Posterior vena cava (tissue), 2 donors: ENCODE results near the gene PWWP2B. TPM values are rescaled to one million over a fixed set of nuclear protein-coding genes. Genes with fewer than 3 reads are reported as not detected.
"Not testable (repeated sequence)": the region's sequence is repeated elsewhere in the genome, so short reads cannot be mapped to it uniquely, and the experiment has no call there.

Experiments used
- DNase-seq: peaks from one replicate; pipeline ENCODE4 v3.0.0-alpha.2; 2020; ENCODE audit warnings: low spot score
- intact Hi-C, 2 donors: fragments of 100-400 bp; cut with DNase I; formaldehyde crosslinking; loops; one replicate each; pipeline versions ENCODE4 v1.14.1 to v1.14.2; 2022 to 2023
- total RNA-seq, 2 donors: library from RNA; stranded (reverse); fragmentation: NEBNext Ultra II Directional; extraction: Animal tissue kit (Norgen Biotek cat#: 25700); gene quantifications; one replicate each; pipeline ENCODE4 v1.2.1, GENCODE V29; 2021
- donor health status: DM: yes; HTN: yes; CAD: no.
- donor health status: DM: yes; HTN: yes; CAD: no.

The PWWP2B gene
- total RNA-seq, 2 donors from 2014 or later = 10.4 to 16.1 TPM

DNA sequence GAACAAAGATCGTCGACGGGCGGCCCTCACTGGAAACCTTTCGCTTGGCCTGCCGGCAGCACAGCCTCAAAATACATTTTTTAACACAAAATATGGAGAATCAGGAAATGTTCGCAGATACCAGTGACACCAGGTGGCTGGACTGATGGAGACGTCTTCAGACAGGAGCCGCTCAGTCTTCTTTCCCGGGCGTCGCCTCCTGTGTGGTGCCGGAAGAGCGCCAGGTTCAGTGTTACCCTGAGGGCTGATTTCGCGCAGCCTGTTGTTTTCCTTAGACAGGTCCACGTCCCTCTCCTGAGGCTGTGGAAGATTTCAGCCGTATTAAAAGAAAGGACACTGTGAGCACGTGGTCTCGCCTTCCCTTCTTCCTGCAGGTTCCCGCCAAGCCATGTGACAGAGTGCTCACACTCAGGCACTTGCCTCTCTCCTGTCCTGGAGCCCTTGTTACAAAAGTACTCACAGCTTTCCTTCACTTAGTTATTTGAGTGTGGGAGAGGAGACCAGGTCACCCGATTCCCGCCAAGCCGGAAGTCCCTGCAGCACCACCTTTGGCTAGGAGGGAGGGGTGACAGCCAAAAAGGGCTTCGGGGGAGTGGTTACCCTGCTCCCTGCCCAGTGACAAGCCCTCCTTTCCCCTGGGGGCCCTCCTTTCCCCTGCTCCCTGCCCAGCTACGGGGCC, 21.7 kb upstream of the PWWP2B start:
- DNase-seq = no peak
- intact Hi-C loops = no loop called here

DNA sequence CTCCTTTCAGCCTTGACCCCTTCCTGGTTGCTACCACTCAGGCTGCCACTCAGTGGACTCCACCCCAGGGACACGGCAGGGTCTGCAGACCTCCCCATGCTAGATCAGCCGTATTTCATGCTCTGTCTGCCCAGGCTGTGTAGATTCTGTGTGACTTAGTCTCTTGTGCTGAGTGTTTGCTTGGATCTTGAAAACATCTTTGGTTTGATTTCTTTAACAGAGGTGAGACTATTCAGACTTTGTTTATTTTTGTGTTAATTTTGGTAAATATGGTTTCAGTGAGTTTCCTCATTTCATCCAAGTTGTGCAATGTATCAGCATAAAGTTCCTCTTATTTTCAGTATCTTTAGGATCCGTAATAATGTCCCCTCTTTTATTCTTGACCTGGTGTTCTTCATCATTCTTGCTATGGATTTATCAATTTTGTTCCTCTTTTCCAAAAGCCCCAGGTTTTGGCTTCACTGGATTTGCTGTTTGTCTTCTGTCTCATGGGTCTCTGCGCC, 21.2 kb upstream of the PWWP2B start:
- intact Hi-C loops = no loop called here
- DNase-seq = no peak

DNA sequence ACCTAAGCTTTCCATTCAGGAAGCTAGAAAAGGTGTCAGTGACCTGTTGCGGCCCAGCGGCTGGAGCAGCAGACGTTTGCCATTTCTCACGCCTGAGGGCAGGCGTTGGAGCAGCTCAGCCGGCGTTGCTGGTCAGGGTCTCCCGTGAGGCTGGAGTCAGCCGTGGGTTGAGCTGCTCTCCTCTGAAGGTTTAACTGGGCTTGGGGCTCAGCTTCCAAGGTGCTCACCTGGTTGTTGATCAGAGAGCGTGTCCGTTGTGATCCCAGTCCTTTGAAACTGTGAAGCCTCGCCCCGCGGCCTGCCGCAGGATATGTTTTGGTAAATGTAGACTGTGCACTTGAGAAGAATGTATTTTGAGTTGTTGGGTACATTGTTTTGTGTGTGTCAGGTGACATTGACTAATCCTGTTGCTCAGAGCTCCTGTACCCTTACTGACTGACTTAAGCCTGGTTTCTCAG, 20.6 kb upstream of the PWWP2B start:
- no peak for DNase-seq
- intact Hi-C loops = no loop called here

DNA sequence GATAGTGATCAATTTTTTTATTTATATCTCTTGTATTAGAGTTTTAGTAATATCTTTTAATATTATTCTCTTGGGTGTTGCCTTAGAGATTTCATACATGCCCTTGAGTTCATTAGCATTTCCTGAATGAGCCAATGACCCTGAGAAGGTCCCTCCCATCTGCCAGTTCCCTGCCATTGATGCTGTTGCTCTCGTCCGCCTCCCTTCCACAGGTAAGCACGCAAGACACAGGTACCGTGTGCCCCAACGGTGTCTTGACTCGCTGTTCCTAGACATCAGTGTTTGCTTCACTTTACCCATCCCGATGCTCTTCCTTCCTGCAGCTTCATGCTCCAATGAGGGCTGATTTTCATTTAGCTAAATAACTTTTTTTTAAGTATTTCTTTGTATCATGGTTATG, 19.7 kb upstream of the PWWP2B start:
- DNase-seq = no peak
- intact Hi-C loops = no loop called here

DNA sequence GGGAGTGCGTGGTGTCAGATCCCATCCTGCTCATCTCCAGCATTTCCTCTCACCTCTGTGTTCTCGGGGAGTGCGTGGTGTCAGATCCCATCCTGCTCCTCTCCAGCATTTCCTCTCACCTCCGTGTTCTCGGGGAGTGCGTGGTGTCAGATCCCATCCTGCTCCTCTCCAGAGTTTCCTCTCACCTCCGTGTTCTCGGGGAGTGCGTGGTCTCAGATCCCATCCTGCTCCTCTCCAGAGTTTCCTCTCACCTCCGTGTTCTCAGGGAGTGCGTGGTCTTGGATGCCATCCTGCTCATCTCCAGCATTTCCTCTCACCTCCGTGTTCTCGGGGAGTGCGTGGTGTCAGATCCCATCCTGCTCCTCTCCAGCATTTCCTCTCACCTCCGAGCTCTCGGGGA, 18.0 kb upstream of the PWWP2B start:
- intact Hi-C loops = not testable (repeated sequence)

DNA sequence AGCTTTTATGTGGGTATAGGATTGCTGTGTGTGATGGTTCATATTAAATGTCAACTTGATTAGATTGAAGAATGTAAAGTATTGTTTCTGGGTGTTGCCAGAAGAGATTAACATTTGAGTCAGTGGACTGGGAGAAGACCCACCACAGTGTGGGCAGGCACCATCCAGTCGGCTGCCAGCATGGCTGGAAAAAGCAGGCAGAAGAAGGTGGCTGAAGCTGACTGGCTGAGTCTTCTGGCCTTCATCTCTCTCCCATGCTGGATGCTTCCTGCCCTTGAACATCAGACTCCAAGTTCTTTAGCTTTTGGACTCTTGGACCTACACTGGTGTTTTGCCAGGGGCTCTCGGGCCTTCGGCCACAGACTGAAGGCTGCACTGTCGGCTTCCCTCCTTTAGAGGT, 16.0 kb upstream of the PWWP2B start:
- not testable (repeated sequence) for DNase-seq

More for the DNA sequence above, 18.0 kb upstream of the PWWP2B start:
- not testable (repeated sequence) for DNase-seq

DNA sequence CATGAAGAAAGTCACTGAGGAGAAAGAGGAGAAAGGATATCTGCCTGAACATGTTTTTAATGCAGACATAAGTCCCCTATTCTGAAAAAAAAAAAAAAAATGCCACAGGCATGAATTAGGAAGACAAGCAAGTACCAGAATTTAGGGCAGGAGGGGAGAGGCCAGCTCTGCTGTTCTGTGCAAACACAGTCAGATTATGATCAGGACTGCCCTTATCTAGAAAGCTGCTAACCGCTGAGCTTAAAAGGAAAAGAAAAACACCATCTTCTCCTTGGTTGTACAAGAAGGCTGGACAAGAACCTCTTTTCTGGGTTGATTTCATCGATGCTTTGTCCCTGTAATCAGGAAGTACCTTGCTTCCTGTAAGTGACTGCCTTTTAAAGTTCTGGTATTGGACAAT, 15.3 kb upstream of the PWWP2B start:
- intact Hi-C loops = loop anchor here in 1 of 2 donors (10.0 kb wide), 1 partner anchor 253 kb away; no protein-coding TSS in a partner anchor
- no peak for DNase-seq

More for the DNA sequence above, 16.0 kb upstream of the PWWP2B start:
- intact Hi-C loops = loop anchor here in 1 of 2 donors (10.0 kb wide), 1 partner anchor 254 kb away; no protein-coding TSS in a partner anchor

DNA sequence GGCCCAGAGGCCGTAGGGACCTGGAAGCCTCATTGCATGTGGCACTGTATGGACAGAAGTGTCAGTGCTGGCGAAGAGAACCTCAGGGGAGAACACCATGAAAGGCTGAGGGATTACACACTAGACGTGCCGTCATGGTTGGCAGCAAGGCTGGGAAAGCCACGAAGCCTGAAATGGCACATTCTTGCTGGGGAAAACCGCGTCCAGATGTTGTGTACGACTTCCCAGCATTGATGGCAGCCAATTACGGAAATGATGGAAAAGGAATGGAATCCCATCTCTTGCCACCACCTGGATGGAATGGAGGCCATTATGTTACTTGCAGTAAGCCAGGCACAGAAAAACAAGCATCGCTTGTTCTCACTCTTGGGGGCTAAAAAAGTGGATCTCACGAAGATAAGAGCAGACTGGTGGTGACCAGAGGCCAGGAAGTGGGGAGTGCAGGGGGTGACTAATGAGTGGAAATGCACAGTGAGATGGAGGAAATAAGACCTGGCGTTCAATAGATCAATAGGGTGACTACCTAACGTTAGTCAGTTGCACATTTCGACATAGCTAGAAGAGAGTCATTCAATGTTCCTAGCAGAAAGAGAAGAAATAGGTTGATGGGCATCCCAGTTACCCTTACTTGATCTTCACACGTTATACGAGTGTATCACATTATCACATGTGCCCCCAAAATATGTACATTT, 14.6 kb upstream of the PWWP2B start:
- DNase-seq = no peak
- intact Hi-C loops = loop anchor here in 1 of 2 donors (10.0 kb wide), 1 partner anchor 252 kb away; no protein-coding TSS in a partner anchor

DNA sequence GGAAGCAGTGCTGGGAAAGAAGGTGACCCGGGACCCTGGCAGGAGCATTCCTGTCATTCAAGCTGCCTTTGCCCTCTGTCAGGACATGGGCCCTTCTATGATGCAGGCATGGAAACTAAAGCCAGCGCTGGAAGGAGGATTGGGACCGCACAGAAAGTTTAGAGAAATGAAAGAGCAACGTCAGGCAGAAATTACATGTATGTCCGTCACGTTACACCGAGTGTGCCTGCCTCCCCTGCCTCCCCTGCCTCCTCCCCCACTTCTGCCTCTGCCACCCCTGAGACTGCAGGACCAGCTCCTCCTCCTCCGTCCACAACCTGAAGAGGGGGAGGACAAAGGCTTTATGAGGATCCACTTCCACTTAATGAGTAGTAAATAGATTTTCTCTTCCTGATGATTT, 13.9 kb upstream of the PWWP2B start:
- intact Hi-C loops = loop anchor here in 1 of 2 donors (10.0 kb wide), 1 partner anchor 252 kb away; no protein-coding TSS in a partner anchor
- peak; percentile 24 for DNase-seq

DNA sequence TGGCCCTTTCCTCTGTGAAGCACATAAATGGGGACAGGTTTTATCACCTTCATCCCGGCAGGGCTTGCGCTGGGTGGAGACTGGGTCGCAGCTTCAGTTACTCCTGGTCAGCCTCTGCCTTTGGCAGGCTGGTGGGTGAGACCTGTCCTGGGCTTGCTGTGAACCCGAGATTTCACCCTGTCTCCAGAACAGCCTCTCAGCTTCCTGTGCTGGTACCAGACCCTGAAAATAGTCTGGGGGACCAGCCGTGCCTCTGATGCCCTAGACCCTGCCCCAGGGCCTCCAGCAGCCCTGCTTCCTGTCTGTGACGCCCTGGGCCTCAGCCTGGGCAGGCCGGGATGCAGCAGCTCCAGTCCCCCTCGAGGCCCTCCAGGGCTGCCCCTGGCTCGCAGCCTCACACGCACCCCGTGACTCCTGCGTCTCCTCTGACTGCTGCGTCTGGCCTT, 13.2 kb upstream of the PWWP2B start:
- intact Hi-C loops = loop anchor here in 1 of 2 donors (10.0 kb wide), 1 partner anchor 251 kb away; no protein-coding TSS in a partner anchor
- DNase-seq = peak; percentile 70

DNA sequence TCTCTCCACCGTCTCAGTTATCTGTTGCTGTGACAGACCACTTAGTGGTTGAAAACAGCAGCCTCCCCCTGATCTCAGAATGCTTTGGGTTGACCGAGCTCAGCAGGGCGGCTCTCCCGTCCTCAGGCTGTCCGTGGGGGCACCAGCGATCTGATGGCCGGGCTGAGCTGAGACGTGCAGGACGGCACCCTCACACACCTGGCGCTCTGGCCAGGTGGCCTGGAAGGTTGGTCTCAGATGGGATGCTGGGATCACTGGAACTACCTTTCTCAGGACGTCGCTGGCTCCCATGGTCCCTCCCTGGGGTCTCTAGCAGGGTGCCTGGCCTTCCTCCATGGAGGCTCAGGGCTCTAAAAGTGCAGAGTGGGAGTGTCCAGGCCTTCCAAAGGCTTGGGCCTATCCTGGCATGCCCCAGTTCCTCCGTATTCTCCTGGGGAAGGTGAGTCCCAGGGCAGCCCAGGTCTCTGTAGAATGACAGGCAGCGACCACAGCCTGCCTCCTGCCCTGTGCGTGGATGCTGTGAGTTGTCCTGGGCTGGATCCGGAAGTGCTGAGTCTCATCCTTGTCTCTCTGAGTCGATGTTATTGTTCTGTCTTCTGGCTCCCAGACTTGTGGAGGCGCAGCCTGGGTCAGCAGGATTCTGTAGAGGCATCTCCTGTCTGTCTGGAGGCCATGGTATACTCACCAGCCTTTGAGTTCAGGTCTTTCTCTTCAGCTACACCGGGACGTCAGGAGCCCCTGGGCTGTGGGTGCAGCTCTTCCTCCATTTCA, 12.2 kb upstream of the PWWP2B start:
- intact Hi-C loops = loop anchor here in 1 of 2 donors (10.0 kb wide), 1 partner anchor 250 kb away; no protein-coding TSS in a partner anchor
- peak; percentile 71 for DNase-seq

DNA sequence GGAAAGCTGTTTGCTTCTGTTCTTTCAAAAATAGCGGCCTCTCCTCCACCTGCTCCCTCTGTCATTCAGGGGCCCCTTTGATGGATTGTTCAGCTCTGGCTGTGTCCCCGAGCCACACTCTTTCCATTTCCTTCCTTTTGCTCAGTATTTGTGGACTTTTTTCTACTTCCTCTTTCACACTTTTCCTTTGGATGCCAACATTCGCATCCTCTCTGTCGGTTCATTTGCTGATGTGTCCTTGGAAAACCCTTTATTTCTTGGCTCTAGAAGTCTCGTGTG, 11.7 kb upstream of the PWWP2B start:
- intact Hi-C loops = loop anchor here in 1 of 2 donors (10.0 kb wide), 1 partner anchor 249 kb away; no protein-coding TSS in a partner anchor
- DNase-seq = no peak

DNA sequence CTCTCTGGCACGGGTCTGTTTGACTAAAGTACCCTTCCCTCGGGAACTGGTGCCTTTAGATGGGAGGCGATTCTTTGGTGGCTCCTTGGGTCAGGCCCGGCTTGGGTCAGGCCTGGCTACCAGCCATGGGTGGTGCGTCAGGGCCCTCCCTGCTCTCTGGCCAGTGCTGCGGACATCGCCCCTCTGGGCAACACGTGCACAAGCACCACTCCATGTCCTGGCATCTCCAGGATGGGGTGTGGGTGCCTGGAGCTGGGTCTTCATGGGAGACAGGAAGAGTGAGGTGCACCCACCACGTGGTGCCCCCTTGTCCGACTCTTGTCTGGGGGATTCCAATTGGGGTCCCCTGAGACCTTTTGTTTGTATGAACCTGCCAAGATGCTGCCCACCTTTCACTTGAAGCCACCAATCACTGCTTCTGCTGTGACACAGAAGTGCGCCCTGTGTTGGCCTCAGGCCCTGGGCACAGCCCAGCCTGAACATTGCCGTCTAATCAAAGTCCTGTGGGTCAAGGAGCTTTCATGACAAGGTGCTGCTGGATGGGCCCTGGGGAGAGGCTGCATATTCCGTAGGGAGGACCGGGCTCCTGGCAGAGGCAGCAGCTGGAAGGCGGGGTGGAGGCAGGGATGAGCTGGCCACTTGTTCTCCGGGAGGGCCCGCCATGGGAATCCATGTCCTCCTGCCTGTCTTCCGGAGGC, 11.1 kb upstream of the PWWP2B start:
- DNase-seq = peak; percentile 72
- intact Hi-C loops = loop anchor here in 1 of 2 donors (10.0 kb wide), 1 partner anchor 249 kb away; no protein-coding TSS in a partner anchor

DNA sequence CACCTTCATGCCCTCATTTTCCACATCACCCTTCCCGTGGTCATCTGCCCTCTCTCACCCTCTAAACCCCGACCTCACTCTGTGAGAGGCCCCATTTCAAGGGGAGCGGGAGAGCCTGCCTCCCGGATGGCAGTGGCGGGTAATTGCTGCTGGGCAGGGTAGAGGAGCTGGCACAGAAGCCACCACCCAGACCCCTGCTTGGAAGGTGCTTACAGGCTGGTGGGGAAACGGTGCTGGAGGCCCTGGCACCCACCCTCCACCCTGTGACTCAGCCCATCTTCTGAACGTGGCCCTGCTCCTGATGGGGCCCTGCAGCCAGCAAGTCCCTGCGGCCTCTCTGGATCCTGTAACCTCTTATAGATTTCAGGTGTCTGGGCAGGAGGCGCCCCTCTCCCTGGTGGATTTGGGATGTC, 10.6 kb upstream of the PWWP2B start:
- intact Hi-C loops = loop anchor here in 1 of 2 donors (10.0 kb wide), 1 partner anchor 248 kb away; no protein-coding TSS in a partner anchor
- DNase-seq = peak; percentile 73

DNA sequence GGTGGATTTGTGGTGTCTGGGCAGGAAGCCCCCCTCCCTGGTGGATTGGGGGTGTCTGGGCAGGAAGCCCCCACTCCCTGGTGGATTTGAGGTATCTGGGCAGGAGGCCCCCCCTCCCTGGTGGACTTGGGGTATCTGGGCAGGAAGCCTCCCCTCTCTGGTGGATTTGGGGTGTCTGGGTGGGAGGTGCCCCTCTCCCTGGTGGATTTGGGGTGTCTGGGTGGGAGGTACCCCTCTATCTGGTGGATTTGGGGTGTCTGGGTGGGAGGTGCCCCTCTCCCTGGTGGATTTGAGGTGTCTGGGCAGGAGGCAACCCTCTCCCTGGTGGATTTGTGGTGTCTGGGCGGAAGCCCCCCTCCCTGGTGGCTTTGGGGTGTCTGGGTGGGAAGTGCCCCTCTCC, 10.1 kb upstream of the PWWP2B start:
- intact Hi-C loops = loop anchor here in 1 of 2 donors (10.0 kb wide), 1 partner anchor 248 kb away; no protein-coding TSS in a partner anchor
- peak; percentile 38 for DNase-seq

DNA sequence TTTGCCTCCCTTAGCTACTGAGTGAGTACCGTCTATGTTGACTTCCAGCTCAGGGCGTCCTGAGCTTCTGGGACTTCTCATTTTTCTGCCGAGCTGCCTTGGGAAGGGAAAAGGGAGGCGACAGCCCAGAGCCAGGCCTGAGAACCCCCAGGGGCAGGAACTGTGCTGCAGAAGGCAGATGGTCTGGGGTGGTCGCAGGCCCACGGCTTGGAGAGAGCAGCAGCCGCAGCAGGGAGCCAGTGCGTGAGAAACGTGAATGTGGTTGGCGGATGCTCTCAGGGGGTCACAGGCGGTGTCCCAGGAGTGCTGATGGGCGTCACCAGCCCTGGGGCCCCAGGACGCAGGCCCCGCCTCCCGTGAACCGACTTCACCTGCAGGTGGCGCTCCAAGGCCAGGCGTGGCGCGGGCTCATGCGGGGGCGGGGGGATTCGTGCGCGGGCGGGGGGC, 9.2 kb upstream of the PWWP2B start:
- peak; percentile 94 for DNase-seq
- intact Hi-C loops = loop anchor here in 1 of 2 donors (2.0 to 10.0 kb wide), 2 partner anchors 67 to 247 kb away; no protein-coding TSS in a partner anchor

DNA sequence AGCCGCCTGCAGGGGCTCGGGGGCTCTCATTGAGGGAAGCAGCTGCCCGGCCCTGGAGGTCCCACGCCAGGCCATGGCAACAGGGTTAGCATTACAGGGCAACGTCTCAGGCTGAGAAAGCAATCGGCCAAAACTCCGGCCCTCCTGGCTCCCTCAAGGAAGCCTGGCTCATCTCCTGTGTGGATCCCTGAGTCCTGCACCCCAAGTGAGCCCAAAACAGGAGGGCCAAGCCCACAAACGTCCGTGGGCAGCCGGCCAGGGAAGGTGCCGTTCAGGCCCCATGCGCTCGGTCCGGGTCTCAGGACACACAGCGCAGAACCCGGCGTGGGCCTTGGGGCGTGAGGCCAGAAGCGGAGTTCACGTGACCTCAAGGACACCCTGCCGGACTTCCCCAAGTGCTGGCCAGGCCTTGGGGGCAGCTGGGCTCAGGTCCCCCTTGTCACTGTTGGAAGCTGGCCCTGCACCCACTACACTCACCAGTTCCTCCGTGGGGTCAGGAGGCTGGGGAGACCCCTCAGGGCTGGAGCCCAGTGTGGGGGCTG, 8.0 kb upstream of the PWWP2B start:
- intact Hi-C loops = loop anchor here in 1 of 2 donors (2.0 to 10.0 kb wide), 2 partner anchors 66 to 246 kb away; no protein-coding TSS in a partner anchor
- DNase-seq = peak; percentile 83
